Measurements from ENCODE around the gene WBP2.

The WBP2 gene

GRCh38 chr17:75899767-75900468 is 44.8 kb upstream of the WBP2 start:
- Histone ChIP-seq H2BK120ac (ENCODE audit: insufficient read depth, low read length, poor library complexity) (no peak overlapping the region), H3K4me2 (ENCODE audit: low read length) (no peak overlapping the region), H3K9ac (ENCODE audit: low read length) (no peak overlapping the region), H2BK12ac (ENCODE audit: low read length) (no peak overlapping the region), H3K4me1 (ENCODE audit: control insufficient read depth in 1 of 2, insufficient read depth in 2 of 2, low read length in 2 of 2) (peaks cover 9 to 11% of the 10 kb centered on the region in 2 experiments), H3K79me1 (ENCODE audit: low read length) (peaks cover 8% of the 10 kb centered on the region), H3K4me3 (ENCODE audit: low read depth, low read length) (no peak overlapping the region), H4K12ac (ENCODE audit: low read depth, low read length) (no peak overlapping the region), H3K27ac (ENCODE audit: low read depth, low read length) (no peak overlapping the region), H3K23ac (ENCODE audit: low read length) (no peak overlapping the region), H3K79me2 (ENCODE audit: control insufficient read depth, insufficient read depth, low read length, poor library complexity) (peaks cover 13% of the 10 kb centered on the region), H4K8ac (ENCODE audit: low read depth, low read length) (no peak overlapping the region), H3K14ac (ENCODE audit: low read length) (no peak overlapping the region), H3K18ac (ENCODE audit: low read length) (no peak overlapping the region), H2BK5ac (ENCODE audit: low read depth, low read length, poor library complexity) (no peak overlapping the region), H3K27me3 (ENCODE audit: insufficient read depth, low read length) (no peaks in the 10 kb centered on the region), H3K36me3 (ENCODE audit: control insufficient read depth in 1 of 2, insufficient read depth in 2 of 2, low read length in 2 of 2) (peaks cover 38 to 50% of the 10 kb centered on the region in 2 experiments), H3K4ac (ENCODE audit: low read depth, low read length) (no peak overlapping the region), H2AFZ (ENCODE audit: insufficient read depth, low read length, poor library complexity) (no peak overlapping the region), H4K91ac (ENCODE audit: low read depth, low read length) (no peak overlapping the region), H2AK5ac (ENCODE audit: low read length) (no peak overlapping the region), H3K9me3 (ENCODE audit: insufficient read depth, low read depth, low read length) (no peaks in the 10 kb centered on the region)
- no peak for DNase-seq
- no CpG with 5 or more reads among the region's 23 CpGs for WGBS (ENCODE audit: extremely low coverage, insufficient coverage, insufficient read length)

GRCh38 chr17:75899353-75899752 is 44.2 kb upstream of the WBP2 start:
- no peak overlapping the region for H2BK120ac ChIP-seq (ENCODE audit: insufficient read depth, low read length, poor library complexity)
- no peak overlapping the region for H3K4ac ChIP-seq (ENCODE audit: low read depth, low read length)
- no peak overlapping the region for H4K91ac ChIP-seq (ENCODE audit: low read depth, low read length)
- no peaks in the 10 kb centered on the region for H3K9me3 ChIP-seq (ENCODE audit: insufficient read depth, low read depth, low read length)
- no peak overlapping the region for H4K8ac ChIP-seq (ENCODE audit: low read depth, low read length)
- no peak for DNase-seq
- H3K14ac ChIP-seq (ENCODE audit: low read length), result no peak overlapping the region
- WGBS (ENCODE audit: extremely low coverage, insufficient coverage, insufficient read length), result no CpG with 5 or more reads among the region's 13 CpGs
- H3K9ac ChIP-seq (ENCODE audit: low read length), result no peak overlapping the region
- no peak overlapping the region for H2AFZ ChIP-seq (ENCODE audit: insufficient read depth, low read length, poor library complexity)
- peaks cover 9 to 11% of the 10 kb centered on the region in 2 experiments for H3K4me1 ChIP-seq (ENCODE audit: control insufficient read depth in 1 of 2, insufficient read depth in 2 of 2, low read length in 2 of 2)
- no peak overlapping the region for H3K18ac ChIP-seq (ENCODE audit: low read length)
- no peak overlapping the region for H2BK5ac ChIP-seq (ENCODE audit: low read depth, low read length, poor library complexity)
- H3K79me1 ChIP-seq (ENCODE audit: low read length), result peaks cover 7% of the 10 kb centered on the region
- no peak overlapping the region for H4K12ac ChIP-seq (ENCODE audit: low read depth, low read length)
- H2AK5ac ChIP-seq (ENCODE audit: low read length), result no peak overlapping the region
- peaks cover 11% of the 10 kb centered on the region for H3K79me2 ChIP-seq (ENCODE audit: control insufficient read depth, insufficient read depth, low read length, poor library complexity)
- no peak overlapping the region for H2BK12ac ChIP-seq (ENCODE audit: low read length)
- H3K23ac ChIP-seq (ENCODE audit: low read length), result no peak overlapping the region
- H3K36me3 ChIP-seq (ENCODE audit: control insufficient read depth in 1 of 2, insufficient read depth in 2 of 2, low read length in 2 of 2), result peaks cover 38 to 50% of the 10 kb centered on the region in 2 experiments
- H3K4me3 ChIP-seq (ENCODE audit: low read depth, low read length), result no peak overlapping the region
- H3K4me2 ChIP-seq (ENCODE audit: low read length), result no peak overlapping the region
- no peak overlapping the region for H3K27ac ChIP-seq (ENCODE audit: low read depth, low read length)
- no peaks in the 10 kb centered on the region for H3K27me3 ChIP-seq (ENCODE audit: insufficient read depth, low read length)

DNA sequence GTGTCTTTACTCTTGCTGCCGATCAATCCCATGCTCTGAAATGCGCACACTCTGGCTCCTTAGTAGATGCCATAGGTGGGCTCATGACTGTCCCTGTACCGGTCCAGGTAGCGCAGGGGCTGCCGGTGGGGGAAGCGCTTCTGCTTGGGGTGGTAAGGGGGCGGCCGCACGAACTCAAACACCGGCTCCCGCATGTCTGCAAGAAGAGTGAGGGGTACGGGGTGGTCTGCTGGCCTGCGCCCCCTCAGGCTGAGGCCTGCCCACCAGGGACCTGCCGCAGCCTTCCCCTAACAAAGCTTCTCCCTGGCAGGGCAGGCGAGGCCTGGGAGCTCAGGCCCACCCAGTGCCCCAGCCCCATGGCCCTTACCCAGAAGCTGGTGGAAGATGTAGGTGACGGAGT is 43.7 kb upstream of the WBP2 start:
- peaks cover 6 to 8% of the 10 kb centered on the region in 2 experiments for H3K4me1 ChIP-seq (ENCODE audit: control insufficient read depth in 1 of 2, insufficient read depth in 2 of 2, low read length in 2 of 2)
- H4K12ac ChIP-seq (ENCODE audit: low read depth, low read length), result no peak overlapping the region
- H3K79me1 ChIP-seq (ENCODE audit: low read length), result peaks cover 5% of the 10 kb centered on the region

DNA sequence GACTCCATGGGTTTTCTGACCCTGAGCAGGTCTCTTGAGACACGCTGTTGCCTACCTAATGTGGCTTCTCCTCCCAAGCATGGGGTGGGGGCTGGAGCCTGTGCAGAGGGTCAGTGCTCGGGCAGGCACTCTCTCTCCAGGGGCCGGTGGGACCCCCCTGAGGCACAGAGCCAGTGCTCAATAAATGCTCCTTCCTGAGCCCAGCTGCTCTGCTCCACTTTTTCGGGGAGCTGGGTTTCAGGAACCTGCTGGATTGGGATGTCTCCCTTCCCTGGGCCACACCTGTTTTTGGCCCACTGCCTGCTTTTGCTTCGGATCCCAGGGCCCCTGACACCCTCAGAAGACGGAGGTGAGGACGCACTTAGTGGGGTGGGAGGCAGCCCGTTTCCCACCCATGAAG is 42.9 kb upstream of the WBP2 start:
- Histone ChIP-seq H3K9ac (ENCODE audit: low read length) (no peak overlapping the region), H3K4me1 (ENCODE audit: control insufficient read depth in 1 of 2, insufficient read depth in 2 of 2, low read length in 2 of 2) (peaks cover 6 to 8% of the 10 kb centered on the region in 2 experiments), H3K27ac (ENCODE audit: low read depth, low read length) (no peak overlapping the region), H3K79me1 (ENCODE audit: low read length) (peaks cover 5% of the 10 kb centered on the region), H4K91ac (ENCODE audit: low read depth, low read length) (no peak overlapping the region), H4K8ac (ENCODE audit: low read depth, low read length) (no peak overlapping the region), H2BK12ac (ENCODE audit: low read length) (no peak overlapping the region), H3K18ac (ENCODE audit: low read length) (no peak overlapping the region), H3K36me3 (ENCODE audit: control insufficient read depth in 1 of 2, insufficient read depth in 2 of 2, low read length in 2 of 2) (peaks cover 38 to 50% of the 10 kb centered on the region in 2 experiments), H2BK120ac (ENCODE audit: insufficient read depth, low read length, poor library complexity) (no peak overlapping the region), H3K4me2 (ENCODE audit: low read length) (no peak overlapping the region), H3K14ac (ENCODE audit: low read length) (no peak overlapping the region), H3K27me3 (ENCODE audit: insufficient read depth, low read length) (no peaks in the 10 kb centered on the region), H3K4ac (ENCODE audit: low read depth, low read length) (no peak overlapping the region), H3K23ac (ENCODE audit: low read length) (no peak overlapping the region), H4K12ac (ENCODE audit: low read depth, low read length) (no peak overlapping the region), H2BK5ac (ENCODE audit: low read depth, low read length, poor library complexity) (no peak overlapping the region), H2AK5ac (ENCODE audit: low read length) (no peak overlapping the region), H3K79me2 (ENCODE audit: control insufficient read depth, insufficient read depth, low read length, poor library complexity) (peaks cover 7% of the 10 kb centered on the region), H3K4me3 (ENCODE audit: low read depth, low read length) (no peak overlapping the region), H3K9me3 (ENCODE audit: insufficient read depth, low read depth, low read length) (no peaks in the 10 kb centered on the region), H2AFZ (ENCODE audit: insufficient read depth, low read length, poor library complexity) (no peak overlapping the region)
- DNase-seq, result no peak
- WGBS (ENCODE audit: extremely low coverage, insufficient coverage, insufficient read length), result no CpG with 5 or more reads among the region's 8 CpGs

More for the DNA sequence above, 43.7 kb upstream of the WBP2 start:
- DNase-seq, result no peak
- no peak overlapping the region for H3K4ac ChIP-seq (ENCODE audit: low read depth, low read length)
- H2BK5ac ChIP-seq (ENCODE audit: low read depth, low read length, poor library complexity), result no peak overlapping the region
- no peak overlapping the region for H2BK12ac ChIP-seq (ENCODE audit: low read length)
- no peak overlapping the region for H3K27ac ChIP-seq (ENCODE audit: low read depth, low read length)
- H3K9me3 ChIP-seq (ENCODE audit: insufficient read depth, low read depth, low read length), result no peaks in the 10 kb centered on the region
- no peak overlapping the region for H2AK5ac ChIP-seq (ENCODE audit: low read length)
- H2AFZ ChIP-seq (ENCODE audit: insufficient read depth, low read length, poor library complexity), result no peak overlapping the region
- peaks cover 7% of the 10 kb centered on the region for H3K79me2 ChIP-seq (ENCODE audit: control insufficient read depth, insufficient read depth, low read length, poor library complexity)
- no peak overlapping the region for H3K4me2 ChIP-seq (ENCODE audit: low read length)
- H4K8ac ChIP-seq (ENCODE audit: low read depth, low read length), result no peak overlapping the region
- H3K27me3 ChIP-seq (ENCODE audit: insufficient read depth, low read length), result no peaks in the 10 kb centered on the region
- no peak overlapping the region for H3K4me3 ChIP-seq (ENCODE audit: low read depth, low read length)
- H3K18ac ChIP-seq (ENCODE audit: low read length), result no peak overlapping the region
- WGBS (ENCODE audit: extremely low coverage, insufficient coverage, insufficient read length), result no CpG with 5 or more reads among the region's 16 CpGs
- no peak overlapping the region for H3K14ac ChIP-seq (ENCODE audit: low read length)
- H3K23ac ChIP-seq (ENCODE audit: low read length), result no peak overlapping the region
- H3K9ac ChIP-seq (ENCODE audit: low read length), result no peak overlapping the region
- peaks cover 38 to 50% of the 10 kb centered on the region in 2 experiments for H3K36me3 ChIP-seq (ENCODE audit: control insufficient read depth in 1 of 2, insufficient read depth in 2 of 2, low read length in 2 of 2)
- no peak overlapping the region for H2BK120ac ChIP-seq (ENCODE audit: insufficient read depth, low read length, poor library complexity)
- no peak overlapping the region for H4K91ac ChIP-seq (ENCODE audit: low read depth, low read length)
